D721Med (cell line): ENCODE results near the gene CFAP57.

Source experiments
- DNase-seq: peaks from one replicate; pipeline ENCODE4 v3.0.0; 2011; ENCODE audit warnings: low spot score; ENCODE audit not compliant: insufficient read length
- FAIRE-seq: peaks from 2 replicates; lab custom pipeline; 2011; peaks lifted over from hg19 to GRCh38; lab: Jason Lieb, UNC
- CTCF ChIP-seq: IDR thresholded peaks from 2 replicates; pipeline ENCODE4 v1.5.1; 2012; ENCODE audit warnings: mild to moderate bottlenecking, control low read depth; ENCODE audit not compliant: insufficient read depth; ENCODE audit errors: missing control alignments

CFAP57 gene

GRCh38 chr1:43234267-43234666 is 62.1 kb downstream of the CFAP57 start:
- DNase-seq (no peak), FAIRE-seq (no peak)
- TF ChIP-seq CTCF = no peak

- DNase-seq (no peak), FAIRE-seq (no peak)
- TF ChIP-seq CTCF = no peak
These were observed 62.9 kb downstream of the CFAP57 start for GRCh38 chr1:43235040-43235439.

DNA sequence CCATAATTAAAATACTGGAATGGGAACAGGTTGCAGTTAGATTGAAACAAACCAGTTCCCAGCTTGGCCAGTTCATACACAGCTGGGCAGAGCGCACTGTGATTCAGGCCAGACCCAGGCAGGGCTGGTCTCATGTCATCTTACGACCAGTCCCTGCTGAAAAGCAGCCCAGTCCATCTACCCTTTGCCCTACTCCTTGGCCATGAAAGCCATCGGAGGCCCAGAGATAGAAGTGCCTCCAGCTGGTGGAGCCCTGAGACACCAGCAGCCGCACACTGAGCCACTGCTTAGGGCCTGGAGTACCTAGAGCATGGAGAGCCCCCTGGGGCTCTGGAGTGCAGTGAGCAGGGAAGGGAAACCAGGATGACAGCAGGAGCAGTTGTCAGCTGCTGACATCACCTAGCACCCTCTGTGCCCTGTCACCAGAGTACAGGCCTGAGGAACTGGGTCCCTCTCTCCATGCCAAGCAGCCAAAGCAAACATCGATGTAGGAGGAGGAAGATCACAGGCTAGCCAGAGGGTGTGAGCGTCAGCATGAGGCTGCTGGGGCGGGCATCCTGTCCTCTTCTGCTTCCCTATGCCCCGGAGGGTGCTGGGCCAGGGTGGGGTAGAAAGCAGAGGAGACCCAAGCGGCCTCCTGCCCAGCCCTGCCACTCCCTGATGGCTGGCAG is 63.5 kb downstream of the CFAP57 start:
- no peak for TF ChIP-seq CTCF
- DNase-seq (no peak), FAIRE-seq (no peak)

GRCh38 chr1:43237121-43237520 is 65.0 kb downstream of the CFAP57 start:
- FAIRE-seq (no peak), DNase-seq (no peak)
- no peak for TF ChIP-seq CTCF

DNA sequence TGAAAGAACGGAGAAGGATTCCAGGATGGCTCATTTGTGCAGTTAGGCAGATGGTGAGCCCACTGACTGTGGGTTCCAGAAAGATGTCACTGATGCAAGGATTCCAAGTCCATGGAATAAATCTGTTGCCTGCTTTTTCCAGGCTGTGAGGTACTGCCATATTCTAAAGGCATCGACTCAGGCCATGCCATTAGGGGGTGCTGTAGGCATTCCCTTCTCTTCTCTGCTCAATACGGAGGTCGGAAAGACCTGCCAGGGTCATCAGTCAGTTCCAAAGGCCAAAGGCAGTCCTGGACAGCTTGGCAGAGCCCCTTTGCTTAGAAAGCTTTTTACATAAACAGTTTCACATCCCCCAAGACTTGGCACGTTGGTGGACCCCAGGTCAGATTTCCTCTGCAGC is 66.0 kb downstream of the CFAP57 start:
- no peak for FAIRE-seq
- peak; percentile 51 for TF ChIP-seq CTCF
- peak; percentile 36 for DNase-seq

GRCh38 chr1:43238991-43239469 is 66.9 kb downstream of the CFAP57 start:
- no peak for TF ChIP-seq CTCF
- FAIRE-seq (no peak), DNase-seq (no peak)

GRCh38 chr1:43239484-43239883 is 67.4 kb downstream of the CFAP57 start:
- FAIRE-seq = no peak
- no peak for TF ChIP-seq CTCF
- DNase-seq = no peak
